SK-N-MC (cell line): Measurements from ENCODE around the gene POFUT1.

Experiments
- EZH2 ChIP-seq: fragments of 200-600 bp; sonication (generic); IDR thresholded peaks from one replicate; pipeline ENCODE4 v1.6.1; 2017; ENCODE audit warnings: antibody characterized with exemption
- FOXP2 ChIP-seq: optimal IDR thresholded peaks from 2 replicates; pipeline ENCODE3; 2011; ENCODE audit warnings: mild to moderate bottlenecking, moderate library complexity; ENCODE audit not compliant: insufficient read depth; ENCODE audit errors: extremely low read length, control extremely low read depth
- POLR2AphosphoS5 ChIP-seq: IDR thresholded peaks from 2 replicates; pipeline ENCODE4 v1.6.1; 2012; ENCODE audit warnings: mild to moderate bottlenecking, low read depth, low read length, borderline replicate concordance

DNA sequence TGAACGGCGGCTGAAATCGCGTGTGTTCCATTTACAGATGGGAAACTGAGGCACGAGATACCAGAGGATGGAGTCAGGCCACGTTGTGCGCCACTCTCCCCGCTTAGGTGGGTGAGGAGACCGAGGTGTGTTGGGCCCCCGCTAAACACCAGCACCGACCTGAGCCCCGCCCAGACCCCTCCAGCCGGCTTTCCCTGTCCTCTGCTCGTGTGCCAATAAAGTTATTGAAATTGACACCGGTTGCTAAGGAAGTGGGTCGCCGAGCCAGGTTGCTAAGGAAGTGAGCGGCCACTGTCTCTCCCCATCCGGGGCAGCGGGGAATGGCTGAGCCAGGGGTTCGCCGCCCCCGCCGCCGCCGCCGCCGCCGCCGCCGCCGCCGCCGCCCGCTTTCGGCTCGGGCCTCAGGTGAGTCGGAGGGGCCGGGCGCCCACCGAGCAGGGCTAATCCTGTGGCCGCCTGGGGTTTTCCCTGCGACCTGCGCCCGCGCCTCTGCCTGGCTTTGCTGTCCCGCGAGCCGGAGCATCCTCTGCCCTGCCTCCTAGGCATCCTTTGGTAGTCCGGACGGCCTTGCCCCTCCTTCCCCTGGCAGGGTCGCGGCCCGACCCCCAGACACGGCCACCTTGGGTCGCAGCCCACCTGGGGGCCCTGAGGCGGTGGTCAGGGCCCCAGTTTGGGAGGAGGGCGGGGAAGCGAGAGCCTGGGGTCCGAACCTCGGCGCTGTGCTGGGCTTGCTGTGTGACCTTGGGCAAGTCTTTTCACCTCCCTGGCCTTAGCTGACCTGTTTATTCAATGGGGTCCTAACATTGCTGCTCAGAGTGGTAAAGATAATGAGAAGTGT, 69.9 kb downstream of the POFUT1 start, which contains the start of gene KIF3B:
- TF ChIP-seq POLR2AphosphoS5 (peak; percentile 51; the same call in 1 of the 2 replicates), EZH2 (no peak), FOXP2 (no peak)
